GM21515 (cell line): ENCODE results near the gene FAM20A.
"Not testable (repeated sequence)": the region's sequence is repeated elsewhere in the genome, so short reads cannot be mapped to it uniquely, and the experiment has no call there.

Experiments
- ATAC-seq: cut with Tn5 transposase; IDR thresholded peaks from one replicate; pipeline ENCODE4 v1.9.1; 2021; ENCODE audit not compliant: unreplicated experiment

Gene FAM20A

GRCh38 chr17:68592682-68593641 is 8.2 kb downstream of the FAM20A start:
- no peak for ATAC-seq

- ATAC-seq, result no peak
Measured at GRCh38 chr17:68592009-68592408, 9.2 kb downstream of the FAM20A start.

GRCh38 chr17:68591583-68591982 is 9.6 kb downstream of the FAM20A start:
- ATAC-seq, result no peak

DNA sequence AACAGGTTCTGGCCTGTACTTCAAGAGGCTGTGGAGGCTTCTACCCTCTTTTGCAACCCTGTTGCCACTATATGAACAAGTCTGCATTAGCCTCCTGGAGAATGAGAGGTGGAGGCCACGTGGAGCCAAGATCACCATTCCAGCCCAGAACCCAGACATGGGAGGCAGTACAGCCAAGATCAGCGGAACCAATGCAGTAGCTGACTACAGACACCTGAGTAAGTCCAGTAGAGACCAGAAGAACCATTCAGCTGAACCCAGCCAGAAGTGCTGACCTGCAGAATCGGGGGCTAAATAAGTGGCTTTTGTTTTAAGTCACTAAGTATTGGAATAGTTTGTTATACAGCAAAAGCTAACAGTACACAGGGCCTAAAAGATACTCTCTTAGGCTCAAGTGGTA is 12.1 kb downstream of the FAM20A start:
- no peak for ATAC-seq

- no peak for ATAC-seq
Measured at GRCh38 chr17:68588362-68588761, 12.8 kb downstream of the FAM20A start.

GRCh38 chr17:68587847-68588246 is 13.3 kb downstream of the FAM20A start:
- ATAC-seq, result no peak

- ATAC-seq, result no peak
Measured at GRCh38 chr17:68587026-68587425, 14.1 kb downstream of the FAM20A start.

DNA sequence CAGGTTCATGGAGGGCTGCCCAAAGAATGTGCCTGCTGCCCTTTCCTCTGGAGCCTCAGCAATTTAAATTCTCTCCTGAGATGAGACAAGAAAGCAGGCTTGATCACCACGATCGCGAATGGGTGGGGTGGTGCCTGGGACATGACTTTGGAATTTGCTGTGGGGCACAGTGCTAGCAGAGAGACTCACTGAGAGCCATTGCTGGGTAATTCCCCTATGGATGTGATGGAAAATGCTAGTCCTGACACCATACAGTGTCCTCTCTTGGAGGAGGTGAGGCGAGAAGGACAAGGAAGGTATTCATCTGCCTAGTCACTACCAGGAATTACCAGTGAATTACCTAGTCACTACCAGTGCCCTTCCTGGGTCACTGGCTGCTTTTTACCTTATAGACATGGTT is 15.5 kb downstream of the FAM20A start:
- ATAC-seq, result no peak

DNA sequence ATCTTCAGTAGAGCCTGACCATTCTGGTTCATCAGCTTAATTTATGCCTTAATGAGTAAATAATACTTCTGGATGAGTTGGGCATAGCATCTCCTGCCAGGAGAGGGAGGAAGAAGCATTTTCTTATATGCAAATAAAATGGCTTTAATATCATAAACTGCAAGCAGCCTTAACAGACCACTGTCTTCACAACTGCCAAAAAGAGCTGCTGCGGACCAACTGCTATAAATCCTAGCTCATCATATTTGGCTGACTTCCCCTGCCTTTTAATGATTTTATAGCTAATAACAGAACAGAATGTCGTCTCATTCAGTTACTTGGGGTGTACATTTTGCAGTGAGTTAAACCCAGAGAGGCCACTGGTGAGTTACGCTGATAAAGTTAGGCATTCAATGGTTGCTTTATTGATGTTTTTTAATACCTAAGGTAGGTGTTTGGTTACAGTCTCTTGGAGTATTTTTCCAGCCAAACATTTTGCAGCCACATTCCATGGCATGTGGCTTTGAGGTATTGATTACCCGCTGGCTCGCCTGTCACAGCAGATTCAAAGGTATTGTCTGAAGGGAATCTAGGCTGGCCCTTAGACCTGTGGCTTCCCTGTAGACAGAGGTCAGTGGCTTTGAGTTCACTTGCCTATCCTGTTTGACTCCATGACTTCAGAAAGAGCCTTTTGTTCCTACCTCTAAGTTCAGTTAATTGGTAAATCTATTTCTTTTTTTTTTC is 16.4 kb downstream of the FAM20A start:
- no peak for ATAC-seq

- ATAC-seq, result not testable (repeated sequence)
Measured at GRCh38 chr17:68582867-68583266, 18.3 kb downstream of the FAM20A start.

DNA sequence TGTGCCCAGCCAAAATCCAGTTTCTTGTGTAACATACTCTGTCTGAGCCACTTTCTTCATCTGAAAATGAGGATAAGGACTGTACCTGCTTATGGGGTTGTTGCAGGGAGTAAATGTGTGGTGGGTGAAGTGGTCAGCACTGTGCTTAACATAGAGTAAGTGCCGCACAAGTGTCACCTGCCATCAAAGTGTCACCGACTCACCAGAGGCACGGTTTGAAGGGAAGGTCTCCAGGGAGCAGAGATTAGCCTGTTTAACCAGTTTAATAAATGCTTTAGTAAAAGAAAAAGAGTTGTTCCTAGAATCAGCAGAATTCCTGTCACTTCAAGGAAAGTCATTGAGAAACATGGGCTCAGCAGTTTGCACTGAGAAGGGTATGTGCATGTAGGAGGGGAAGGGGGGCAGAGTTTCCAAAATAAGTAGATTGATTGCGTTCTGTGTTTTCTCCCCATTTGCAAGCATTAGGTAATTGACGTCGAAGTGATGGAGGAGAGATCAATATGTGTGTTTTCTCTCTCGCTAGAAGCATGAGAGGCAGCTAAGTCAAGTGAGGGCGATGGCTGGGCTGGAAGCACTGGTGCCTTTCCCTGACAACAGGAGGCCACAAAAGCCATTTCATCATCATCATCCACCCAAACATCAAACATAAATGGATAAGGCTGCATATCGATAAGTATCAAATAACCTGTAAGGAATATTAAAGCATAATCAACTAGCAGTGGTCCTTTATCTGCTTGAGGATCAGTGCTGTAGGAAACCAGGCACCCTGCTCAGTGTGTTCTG is 19.1 kb downstream of the FAM20A start:
- ATAC-seq, result no peak

DNA sequence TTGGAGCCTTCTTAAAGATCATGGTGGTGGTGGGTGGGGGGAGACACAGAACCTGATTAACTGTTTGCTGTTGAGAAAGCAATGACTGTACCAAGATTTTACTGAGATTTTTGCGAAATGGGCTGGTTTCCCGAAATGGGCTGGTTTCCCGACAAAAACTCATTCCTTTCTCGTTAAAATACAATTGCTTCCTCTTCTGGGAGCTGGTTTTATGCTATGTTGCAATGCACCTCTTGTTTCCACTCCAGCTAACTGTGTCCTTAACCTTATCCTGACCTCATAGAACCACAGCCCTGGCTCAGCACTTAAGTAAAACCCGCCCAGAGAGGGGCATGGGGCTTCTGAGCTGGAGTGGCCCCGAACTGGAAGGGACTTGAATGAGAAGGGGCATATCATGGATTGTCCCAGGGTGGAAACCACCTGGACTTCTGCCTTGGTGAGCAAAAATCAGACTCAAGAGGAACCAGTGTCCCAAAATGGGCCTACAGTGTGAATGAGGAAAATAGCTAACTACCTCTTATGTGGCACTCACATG is 20.9 kb downstream of the FAM20A start:
- ATAC-seq, result no peak

DNA sequence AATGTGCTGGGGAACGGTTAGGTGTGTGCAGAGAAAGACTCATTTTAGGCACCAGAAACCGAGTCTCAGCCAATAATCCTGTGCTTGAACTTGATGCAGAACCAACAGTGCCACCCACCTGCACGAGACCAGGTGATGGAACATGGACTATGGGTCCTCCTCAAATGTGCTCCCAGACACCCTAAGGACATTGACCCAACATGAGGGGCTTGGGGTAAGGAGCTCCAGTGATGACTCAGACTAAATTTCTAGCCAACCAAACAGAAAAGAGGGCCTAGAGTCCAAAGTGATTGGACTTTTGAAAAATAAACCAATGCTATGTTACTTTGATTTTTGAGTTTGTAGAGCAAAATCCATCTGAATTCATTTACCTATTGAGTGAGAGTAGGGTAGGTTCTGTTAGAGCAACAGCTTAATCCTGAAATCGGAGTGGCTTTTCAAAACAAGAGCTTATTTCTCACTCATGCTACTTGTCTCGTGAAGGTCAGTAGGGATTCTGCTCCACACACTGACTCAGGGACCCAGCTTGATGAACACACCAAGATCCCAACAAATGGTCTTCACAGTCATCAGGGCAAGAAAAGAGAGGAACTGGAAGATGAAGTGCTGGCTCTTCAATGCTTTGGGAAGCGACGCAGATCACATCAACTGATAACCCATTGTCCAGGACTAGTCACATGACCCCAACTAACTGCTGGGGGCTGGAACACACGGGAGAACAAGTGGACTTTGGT is 21.8 kb downstream of the FAM20A start:
- no peak for ATAC-seq

- no peak for ATAC-seq
Measured at GRCh38 chr17:68578236-68578635, 22.9 kb downstream of the FAM20A start.

DNA sequence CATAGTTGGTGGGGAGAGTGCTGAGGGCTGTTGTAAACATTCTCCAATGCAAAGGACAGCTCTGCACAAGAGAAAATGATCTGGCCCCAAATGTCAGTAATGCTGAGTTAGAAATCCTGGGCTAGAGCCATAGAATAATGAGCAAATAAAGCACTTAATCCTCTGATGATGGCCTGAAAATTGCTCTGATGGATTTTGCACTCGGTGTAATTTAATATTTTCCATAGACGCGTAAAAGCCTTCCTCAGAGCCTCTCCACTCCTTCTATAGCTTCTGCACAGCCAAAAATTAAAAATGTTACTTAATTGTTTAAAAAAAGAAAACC is 23.7 kb downstream of the FAM20A start:
- no peak for ATAC-seq

- ATAC-seq, result no peak
Measured at GRCh38 chr17:68576811-68577496, 24.2 kb downstream of the FAM20A start.

GRCh38 chr17:68576137-68576536 is 25.0 kb downstream of the FAM20A start:
- ATAC-seq, result no peak

DNA sequence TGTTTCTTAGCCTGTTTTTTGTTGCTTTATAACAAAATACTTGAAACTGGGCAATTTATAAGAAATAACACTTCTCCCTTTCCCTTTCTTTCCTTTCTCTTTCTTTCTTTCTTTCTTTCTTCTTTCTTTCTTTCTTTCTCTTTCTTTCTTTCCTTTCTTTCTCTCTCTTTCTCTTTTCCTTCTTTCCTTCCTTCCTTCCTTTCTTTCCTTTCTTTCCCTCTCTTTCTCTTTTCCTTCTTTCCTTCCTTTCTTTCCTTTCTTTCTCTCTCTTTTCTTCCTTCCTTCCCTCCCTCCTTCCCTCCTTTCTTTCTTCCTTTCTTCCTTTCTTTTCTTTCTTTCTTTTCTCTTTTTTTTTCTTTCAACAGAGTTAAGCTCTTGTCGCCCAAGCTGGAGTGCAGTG is 27.8 kb downstream of the FAM20A start:
- ATAC-seq, result no peak

DNA sequence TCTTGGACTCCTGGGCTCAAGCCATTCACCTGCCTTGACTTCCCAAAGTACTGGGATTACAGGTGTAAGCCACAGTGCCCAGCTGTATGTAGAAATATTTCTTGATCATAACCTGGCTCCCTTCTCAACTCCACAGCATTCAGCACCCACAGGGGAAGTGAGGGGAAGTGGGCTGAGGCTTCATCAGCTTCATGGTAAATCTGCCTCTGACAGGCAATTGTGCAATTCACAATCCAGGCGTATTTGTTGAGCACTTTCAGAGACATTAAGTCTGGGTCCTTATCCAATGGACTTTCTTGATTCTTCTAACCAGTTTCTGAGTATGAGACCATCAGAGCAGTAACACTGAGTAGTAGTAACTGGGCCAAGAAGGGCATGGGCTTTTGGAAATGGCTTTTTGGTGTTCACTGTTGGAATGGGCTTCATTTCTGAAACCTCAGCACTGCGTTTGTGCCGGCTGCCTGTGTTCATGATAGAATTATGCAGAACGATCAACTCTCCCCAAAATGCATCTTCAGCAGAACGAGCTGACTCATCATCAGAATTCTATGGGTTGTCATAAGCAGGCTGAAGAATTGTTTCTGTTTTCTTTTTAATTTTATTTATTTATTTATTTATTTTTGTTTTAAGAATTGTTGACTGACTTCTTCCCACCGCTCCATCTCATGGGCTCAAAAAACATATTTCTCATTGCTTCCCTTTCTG is 28.9 kb downstream of the FAM20A start:
- no peak for ATAC-seq
